ENCODE data around the gene ASPSCR1.

The ASPSCR1 gene

GRCh38 chr17:82050152-82050760 lies 72.8 kb downstream of the ASPSCR1 start:
- DNase-seq (ENCODE audit: low spot score in 2 of 2) (no peak), ATAC-seq (no peak)
- Mint-ChIP-seq H3K4me3 (peak overlapping the region; percentile 83), H3K4me1 (peaks cover 29% of the 10 kb centered on the region), H3K27ac (peak overlapping the region; percentile 91), H3K9me3 (no peaks in the 10 kb centered on the region), H3K36me3 (peaks cover 12% of the 10 kb centered on the region)

GRCh38 chr17:82050761-82051641 lies 73.6 kb downstream of the ASPSCR1 start:
- ATAC-seq, result peak; percentile 9
- peak overlapping the region; percentile 91 for H3K27ac Mint-ChIP-seq
- peak overlapping the region; percentile 83 for H3K4me3 Mint-ChIP-seq

GRCh38 chr17:82051776-82052637 lies 74.6 kb downstream of the ASPSCR1 start, which contains the start of the genes GPS1 and RFNG:
Gene GPS1 (plus strand): TSS chr17:82051898. CDS start chr17:82051932, 34 bp downstream.
Gene RFNG (minus strand): TSS chr17:82051811. CDS start chr17:82051766, 45 bp downstream.
- DNase-seq (ENCODE audit: low spot score in 2 of 2) (peak; percentile 77 to 88), ATAC-seq (peak; percentile 85)
- H3K27ac Mint-ChIP-seq, result peak within 1 kb of the TSS; percentile 91
- H3K36me3 Mint-ChIP-seq, result peaks cover 12% of the 10 kb centered on the region
- peak within 1 kb of the TSS; percentile 83 for H3K4me3 Mint-ChIP-seq
- H3K9me3 Mint-ChIP-seq, result no peaks in the 10 kb centered on the region
- peaks cover 29% of the 10 kb centered on the region for H3K4me1 Mint-ChIP-seq

More at GRCh38 chr17:82050761-82051641, 73.6 kb downstream of the ASPSCR1 start:
- DNase-seq (ENCODE audit: low spot score in 2 of 2), result no peak
- H3K36me3 Mint-ChIP-seq, result peaks cover 12% of the 10 kb centered on the region
- H3K9me3 Mint-ChIP-seq, result no peaks in the 10 kb centered on the region
- H3K4me1 Mint-ChIP-seq, result peaks cover 29% of the 10 kb centered on the region

GRCh38 chr17:82052638-82053059 lies 75.2 kb downstream of the ASPSCR1 start:
- Mint-ChIP-seq H3K4me1 (peaks cover 23% of the 10 kb centered on the region), H3K27ac (peak overlapping the region; percentile 37), H3K9me3 (no peaks in the 10 kb centered on the region), H3K36me3 (peaks cover 10% of the 10 kb centered on the region), H3K4me3 (peak overlapping the region; percentile 72)
- no peak for ATAC-seq
- no peak for DNase-seq (ENCODE audit: low spot score in 2 of 2)

GRCh38 chr17:82053130-82053529 lies 75.7 kb downstream of the ASPSCR1 start:
- Mint-ChIP-seq H3K27ac (peak overlapping the region; percentile 37), H3K36me3 (peaks cover 14% of the 10 kb centered on the region), H3K4me1 (peaks cover 22% of the 10 kb centered on the region), H3K4me3 (peak overlapping the region; percentile 72), H3K9me3 (no peaks in the 10 kb centered on the region)
- ATAC-seq (no peak), DNase-seq (ENCODE audit: low spot score in 2 of 2) (no peak)

GRCh38 chr17:82053556-82054263 lies 76.3 kb downstream of the ASPSCR1 start:
- Mint-ChIP-seq H3K4me3 (peak overlapping the region; percentile 72), H3K27ac (peak overlapping the region; percentile 37), H3K4me1 (peaks cover 22% of the 10 kb centered on the region), H3K36me3 (peaks cover 15% of the 10 kb centered on the region), H3K9me3 (no peaks in the 10 kb centered on the region)
- no peak for ATAC-seq
- no peak for DNase-seq (ENCODE audit: low spot score in 2 of 2)

GRCh38 chr17:82054351-82055022 lies 77.1 kb downstream of the ASPSCR1 start:
- ATAC-seq, result no peak
- Mint-ChIP-seq H3K36me3 (peaks cover 15% of the 10 kb centered on the region), H3K4me3 (no peak overlapping the region), H3K27ac (peak overlapping the region; percentile 72), H3K4me1 (peaks cover 22% of the 10 kb centered on the region), H3K9me3 (no peaks in the 10 kb centered on the region)
- DNase-seq (ENCODE audit: low spot score in 2 of 2), result no peak

GRCh38 chr17:82055023-82055964 lies 77.9 kb downstream of the ASPSCR1 start:
- no peak for ATAC-seq
- H3K9me3 Mint-ChIP-seq, result no peaks in the 10 kb centered on the region
- peak overlapping the region; percentile 72 for H3K27ac Mint-ChIP-seq
- H3K36me3 Mint-ChIP-seq, result peaks cover 22% of the 10 kb centered on the region
- DNase-seq (ENCODE audit: low spot score in 2 of 2), result no peak
- H3K4me1 Mint-ChIP-seq, result peaks cover 19% of the 10 kb centered on the region
- no peak overlapping the region for H3K4me3 Mint-ChIP-seq

GRCh38 chr17:82055965-82056728 lies 78.7 kb downstream of the ASPSCR1 start:
- no peak for DNase-seq (ENCODE audit: low spot score in 2 of 2)
- Mint-ChIP-seq H3K36me3 (peaks cover 31% of the 10 kb centered on the region), H3K27ac (peak overlapping the region; percentile 5), H3K9me3 (no peaks in the 10 kb centered on the region), H3K4me3 (no peak overlapping the region), H3K4me1 (peaks cover 13% of the 10 kb centered on the region)
- ATAC-seq, result no peak

- Mint-ChIP-seq H3K4me3 (no peak overlapping the region), H3K36me3 (peaks cover 34% of the 10 kb centered on the region)
These were observed 79.5 kb downstream of the ASPSCR1 start for GRCh38 chr17:82056729-82057621.

GRCh38 chr17:82058230-82058854 lies 80.9 kb downstream of the ASPSCR1 start:
- Mint-ChIP-seq H3K9me3 (no peaks in the 10 kb centered on the region), H3K36me3 (peaks cover 38% of the 10 kb centered on the region), H3K4me1 (peaks cover 10% of the 10 kb centered on the region), H3K4me3 (no peak overlapping the region), H3K27ac (peak overlapping the region; percentile 80)
- DNase-seq (ENCODE audit: low spot score in 2 of 2) (no peak), ATAC-seq (no peak)

More at GRCh38 chr17:82056729-82057621, 79.5 kb downstream of the ASPSCR1 start:
- Mint-ChIP-seq H3K9me3 (no peaks in the 10 kb centered on the region), H3K27ac (no peak overlapping the region), H3K4me1 (peaks cover 13% of the 10 kb centered on the region)
- ATAC-seq (no peak), DNase-seq (ENCODE audit: low spot score in 2 of 2) (no peak)

All from stimulated activated effector memory CD8-positive, alpha-beta T cell treated with anti-CD3 and anti-CD28 coated beads, Interleukin-12 subunit alpha, Interleukin-12 subunit beta, amount 100 ng/mL, for 72 hours (primary cell).